Cerebellar nuclear complex (tissue), 1 donor: ENCODE results near the gene TEX54.
A peak's percentile ranks its signal among the peaks of the same experiment; 100 is the strongest.
"Not testable (repeated sequence)": the region's sequence is repeated elsewhere in the genome, so short reads cannot be mapped to it uniquely, and the experiment has no call there.

ENCODE experiments used
- DNase-seq, 2 experiments: peaks; one replicate each; lab custom pipeline; 2025; lab: John Stamatoyannopoulos, UW

TEX54 gene

DNA sequence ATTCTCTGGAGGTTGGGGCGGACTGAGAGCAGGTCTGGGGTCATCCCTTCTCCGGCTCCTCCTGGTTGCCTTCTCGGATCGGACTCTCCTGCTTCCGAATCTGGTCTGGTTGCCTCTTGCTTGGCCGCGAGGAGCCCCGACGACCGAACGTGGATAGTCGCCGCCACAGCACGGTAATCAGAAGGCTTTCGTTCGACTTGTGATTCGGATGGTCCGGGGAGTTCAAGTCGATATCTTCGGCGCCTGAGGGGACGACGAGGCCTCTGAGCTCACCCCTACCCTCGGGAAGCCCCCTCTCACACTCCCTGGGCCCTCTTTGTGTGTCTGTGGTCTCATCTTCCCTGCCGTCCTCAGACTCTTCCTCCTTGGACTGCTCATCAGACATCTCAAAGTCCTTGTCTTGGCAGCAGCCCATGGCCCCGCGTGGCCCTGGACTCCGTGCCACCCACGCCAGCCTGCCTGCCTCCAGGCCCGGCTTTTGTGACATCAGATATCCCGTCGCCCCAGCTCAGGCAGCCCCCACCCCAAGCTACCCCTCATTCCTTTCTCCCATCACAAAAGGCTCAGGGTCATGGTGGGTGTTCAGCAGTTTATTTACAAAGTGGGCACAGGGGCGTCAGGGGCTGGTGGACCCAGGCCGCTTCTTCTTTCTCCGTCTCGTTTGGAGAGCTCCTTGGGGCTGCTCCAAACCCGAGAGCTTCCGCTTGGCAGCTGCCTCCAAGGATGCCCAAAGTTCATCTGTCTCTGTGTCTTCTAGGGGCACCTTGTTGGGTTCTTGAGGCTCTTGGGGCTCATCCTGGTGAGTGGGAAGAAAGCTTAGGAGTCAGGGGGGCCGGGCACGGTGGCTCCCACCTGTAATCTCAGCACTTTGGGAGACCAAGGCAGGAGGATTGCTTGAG is at the start of gene TEX54:
Gene TEX54 (minus strand): TSS at position 506 of the 899 bp plus-strand sequence.
- no peak for DNase-seq

DNA sequence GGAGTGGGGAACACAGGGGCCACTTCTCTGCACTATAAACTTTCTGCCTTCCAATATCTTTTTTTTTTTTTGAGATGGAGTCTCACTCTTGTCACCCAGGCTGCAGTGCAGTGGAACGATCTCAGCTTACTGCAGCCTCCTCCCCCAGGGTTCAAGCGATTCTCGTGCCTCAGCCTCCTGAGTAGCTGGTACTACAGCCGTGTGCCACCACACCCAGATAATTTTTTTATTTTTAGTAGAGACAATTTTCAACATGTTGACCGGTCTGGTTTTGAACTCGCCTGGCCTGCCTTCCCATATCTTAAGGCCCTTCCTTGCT is 49.7 kb upstream of the TEX54 start:
- no peak for DNase-seq

DNA sequence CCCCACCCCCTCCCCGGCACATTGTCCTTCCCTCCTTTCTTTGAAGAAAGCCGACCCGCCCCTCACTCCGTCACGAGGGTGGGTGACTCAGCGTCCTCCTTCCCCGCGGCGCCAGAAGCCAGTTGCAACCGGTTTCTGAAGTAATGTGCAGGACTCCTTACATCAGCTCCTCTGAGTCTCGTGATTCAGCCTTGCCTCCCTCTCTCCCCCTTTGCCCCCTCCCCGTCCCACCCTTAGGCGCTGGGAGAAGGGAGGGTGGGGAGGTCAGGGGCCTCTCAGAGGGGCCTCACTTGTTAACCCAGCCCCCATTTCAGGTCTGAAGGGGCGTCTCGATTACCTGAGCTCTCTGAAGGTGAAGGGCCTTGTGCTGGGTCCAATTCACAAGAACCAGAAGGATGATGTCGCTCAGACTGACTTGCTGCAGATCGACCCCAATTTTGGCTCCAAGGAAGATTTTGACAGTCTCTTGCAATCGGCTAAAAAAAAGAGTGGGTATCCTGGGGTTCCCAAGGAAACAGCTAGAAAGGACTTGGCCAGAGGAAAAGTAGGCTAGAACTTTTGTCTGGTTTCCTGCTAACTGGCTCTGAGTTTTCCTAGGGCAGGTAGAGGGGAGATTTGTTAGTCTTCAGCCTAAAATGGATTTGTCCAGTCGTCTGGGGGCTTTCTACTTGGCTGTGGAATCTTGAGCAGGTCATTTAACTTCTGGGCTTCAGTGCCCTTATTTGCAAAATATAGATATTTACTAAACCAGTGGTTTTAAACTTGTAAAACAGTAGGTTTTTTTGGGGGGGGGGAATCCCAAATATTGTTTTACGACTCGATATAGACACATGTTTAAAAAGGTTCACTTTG is 49.2 kb upstream of the TEX54 start:
- DNase-seq = no peak

DNA sequence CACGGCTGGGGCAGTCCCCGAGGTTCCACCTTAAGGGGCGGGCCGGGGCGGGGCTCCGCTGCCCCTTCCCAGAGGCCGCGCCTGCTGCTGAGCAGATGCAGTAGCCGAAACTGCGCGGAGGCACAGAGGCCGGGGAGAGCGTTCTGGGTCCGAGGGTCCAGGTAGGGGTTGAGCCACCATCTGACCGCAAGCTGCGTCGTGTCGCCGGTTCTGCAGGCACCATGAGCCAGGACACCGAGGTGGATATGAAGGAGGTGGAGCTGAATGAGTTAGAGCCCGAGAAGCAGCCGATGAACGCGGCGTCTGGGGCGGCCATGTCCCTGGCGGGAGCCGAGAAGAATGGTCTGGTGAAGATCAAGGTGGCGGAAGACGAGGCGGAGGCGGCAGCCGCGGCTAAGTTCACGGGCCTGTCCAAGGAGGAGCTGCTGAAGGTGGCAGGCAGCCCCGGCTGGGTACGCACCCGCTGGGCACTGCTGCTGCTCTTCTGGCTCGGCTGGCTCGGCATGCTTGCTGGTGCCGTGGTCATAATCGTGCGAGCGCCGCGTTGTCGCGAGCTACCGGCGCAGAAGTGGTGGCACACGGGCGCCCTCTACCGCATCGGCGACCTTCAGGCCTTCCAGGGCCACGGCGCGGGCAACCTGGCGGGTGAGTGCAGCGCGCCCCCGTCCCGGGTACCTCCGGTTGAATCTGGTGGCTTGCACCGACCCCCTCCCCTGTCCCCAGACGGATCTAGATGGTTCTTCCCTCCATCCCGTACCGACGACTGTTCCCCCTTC is 48.4 kb upstream of the TEX54 start, which contains the start of gene SLC3A2:
Gene SLC3A2 (plus strand): TSS at position 94 of the 776 bp plus-strand sequence. CDS start 128 bp downstream, at position 222.
- DNase-seq = peak in 1 of 2 experiments; percentile 45

DNA sequence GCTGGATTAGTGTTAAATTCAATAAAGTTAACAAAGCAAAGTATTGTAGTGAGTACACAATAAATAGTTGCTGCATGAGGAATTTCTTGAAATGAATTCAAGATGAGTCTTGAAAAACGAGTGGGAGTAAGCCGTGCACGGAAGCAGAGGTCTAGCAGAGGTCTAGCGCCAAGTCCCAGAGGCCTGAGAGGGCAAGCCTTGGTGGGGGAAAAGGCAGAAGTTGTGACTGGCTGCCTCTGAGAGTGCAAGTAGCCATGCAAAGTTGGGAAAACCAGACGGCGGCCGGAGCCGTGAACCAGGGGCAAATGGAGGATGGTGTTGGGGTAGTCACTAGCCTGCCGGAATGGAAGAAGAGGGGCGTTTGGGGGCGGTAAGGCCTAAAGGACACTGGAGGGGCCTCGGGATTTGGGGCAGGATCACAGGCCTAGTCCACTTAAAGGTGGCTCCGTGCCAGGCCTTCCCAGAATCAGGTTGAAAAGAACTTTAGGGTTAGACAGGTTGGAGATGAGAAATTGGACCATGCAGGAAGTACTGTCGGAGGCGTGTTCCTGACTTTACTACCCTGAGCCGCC is 47.7 kb upstream of the TEX54 start:
- DNase-seq = peak in 1 of 2 experiments; percentile 19

DNA sequence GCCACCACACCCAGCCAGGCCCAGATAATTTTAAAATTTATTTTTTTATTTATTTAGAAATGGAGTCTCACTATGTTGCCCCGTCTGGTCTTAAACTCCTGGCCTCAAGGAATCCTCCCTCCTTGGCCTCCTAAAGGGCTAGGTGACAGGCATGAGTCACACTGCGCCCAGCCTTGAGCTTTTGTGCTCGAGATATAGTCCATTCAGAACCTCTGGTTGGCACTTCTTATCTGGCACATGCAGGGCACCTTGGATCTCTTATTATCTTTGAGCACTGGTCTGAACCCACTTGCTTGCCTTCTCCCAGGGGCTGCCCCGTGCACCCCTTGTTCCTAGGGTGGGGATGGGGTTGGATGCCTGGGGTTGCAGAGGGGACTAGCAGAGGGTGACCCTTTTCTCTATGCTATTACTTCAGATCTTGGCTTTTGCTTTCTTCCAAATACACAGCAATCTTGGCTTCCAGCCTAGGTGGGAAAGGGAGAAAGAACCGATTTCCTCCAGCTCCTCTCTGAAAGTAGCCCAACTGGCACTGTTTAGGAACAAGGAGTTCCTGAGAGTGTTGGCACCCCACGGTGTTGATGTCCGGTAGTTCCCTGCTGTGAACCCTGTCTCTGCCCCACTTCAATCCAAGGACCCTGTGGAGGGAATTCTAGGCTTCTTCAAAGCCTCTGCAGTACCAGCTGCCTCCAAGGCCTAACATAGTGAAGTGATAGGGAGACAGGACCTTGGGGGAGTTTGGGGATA is 46.8 kb upstream of the TEX54 start:
- no peak for DNase-seq

DNA sequence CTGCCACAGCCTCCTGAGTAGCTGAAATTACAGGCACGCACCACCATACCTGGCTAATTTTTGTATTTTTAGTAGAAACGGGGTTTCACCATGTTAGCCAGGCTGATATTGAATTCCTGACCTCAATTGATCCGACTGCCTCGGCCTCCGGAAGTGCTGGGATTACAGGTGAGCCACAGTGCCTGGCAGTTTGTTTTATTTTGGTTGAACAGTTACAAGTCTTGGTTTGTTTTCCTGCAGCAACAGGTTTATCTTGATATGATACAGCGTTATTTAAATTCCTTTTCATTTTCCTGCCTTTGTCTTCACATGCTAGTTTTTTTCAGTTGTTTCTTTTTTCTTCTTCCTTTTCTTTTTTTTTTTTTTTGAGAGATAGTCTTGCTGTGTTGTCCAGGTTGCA is 44.1 kb upstream of the TEX54 start:
- no peak for DNase-seq

DNA sequence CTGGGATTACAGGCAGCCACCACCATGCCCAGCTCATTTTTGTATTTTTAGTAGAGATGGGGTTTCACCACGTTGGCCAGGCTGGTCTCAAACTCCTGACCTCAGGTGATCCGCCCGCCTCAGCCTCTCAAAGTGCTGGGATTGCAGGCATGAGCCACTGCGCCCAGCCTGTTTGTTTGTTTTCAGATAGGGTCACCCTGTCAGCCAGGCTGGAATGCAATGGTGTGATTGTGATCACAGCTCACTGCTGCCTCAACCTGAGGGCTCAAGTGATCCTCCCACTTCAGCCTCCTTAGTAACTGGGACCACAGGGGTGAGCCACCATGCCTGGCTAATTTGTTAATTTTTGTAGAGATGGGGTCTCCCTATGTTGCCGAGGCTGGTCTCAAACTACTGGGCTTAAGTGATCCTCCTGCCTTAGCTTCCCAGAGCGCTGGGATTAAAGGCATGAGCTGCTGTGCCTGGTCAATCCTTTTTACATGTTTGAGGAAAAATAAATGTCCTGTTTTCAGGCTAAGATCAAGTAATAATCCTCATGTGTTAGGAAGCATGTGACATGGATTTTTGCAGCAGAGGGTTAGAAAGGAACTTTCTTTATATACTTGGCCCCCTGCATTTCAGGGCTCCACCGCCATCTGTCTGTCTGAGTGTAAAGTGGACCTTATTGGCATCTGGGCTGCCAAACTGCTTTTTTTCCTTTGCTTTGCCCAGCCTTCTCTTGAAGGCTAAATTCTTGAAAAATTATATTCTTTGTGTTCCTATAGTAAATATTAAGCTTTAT is 43.2 kb upstream of the TEX54 start:
- no peak for DNase-seq

DNA sequence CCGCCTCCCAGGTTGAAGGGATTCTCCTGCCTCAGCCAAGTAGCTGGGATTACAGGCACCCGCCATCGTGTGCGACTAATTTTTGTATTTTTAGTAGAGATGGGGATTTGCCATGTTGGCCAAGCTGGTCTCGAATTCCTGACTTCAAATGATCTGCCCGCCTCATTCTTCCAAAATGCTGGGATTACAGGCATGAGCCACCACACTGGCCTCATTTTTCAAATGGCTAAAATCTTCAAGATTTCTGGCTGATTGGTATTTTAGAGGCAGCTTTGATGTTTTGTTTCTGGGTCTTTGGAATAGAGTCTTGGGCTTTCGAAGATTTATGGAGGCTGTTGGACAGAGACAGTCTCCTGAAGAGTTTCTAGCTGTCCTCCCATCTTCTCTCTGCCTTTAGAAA is 42.2 kb upstream of the TEX54 start:
- DNase-seq = no peak

DNA sequence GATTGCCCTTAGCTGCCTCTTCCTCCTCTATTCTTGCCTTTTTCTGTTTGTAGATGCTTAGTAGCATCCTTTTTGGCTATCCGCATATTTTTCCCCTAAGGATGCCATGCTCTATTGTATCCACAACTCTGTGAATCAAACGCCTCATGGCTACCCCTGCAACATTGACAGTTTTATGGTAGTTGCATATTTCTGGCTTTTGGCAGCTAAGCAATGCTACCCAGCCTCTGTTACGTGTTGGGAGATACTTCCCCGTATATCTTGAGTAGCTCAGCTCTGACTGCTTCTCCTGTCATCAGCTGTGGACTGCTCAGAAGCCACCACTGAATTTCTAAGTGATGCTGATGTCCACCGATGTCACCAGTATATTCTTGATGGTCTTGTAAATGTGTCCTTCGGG is 33.0 kb upstream of the TEX54 start:
- no peak for DNase-seq

DNA sequence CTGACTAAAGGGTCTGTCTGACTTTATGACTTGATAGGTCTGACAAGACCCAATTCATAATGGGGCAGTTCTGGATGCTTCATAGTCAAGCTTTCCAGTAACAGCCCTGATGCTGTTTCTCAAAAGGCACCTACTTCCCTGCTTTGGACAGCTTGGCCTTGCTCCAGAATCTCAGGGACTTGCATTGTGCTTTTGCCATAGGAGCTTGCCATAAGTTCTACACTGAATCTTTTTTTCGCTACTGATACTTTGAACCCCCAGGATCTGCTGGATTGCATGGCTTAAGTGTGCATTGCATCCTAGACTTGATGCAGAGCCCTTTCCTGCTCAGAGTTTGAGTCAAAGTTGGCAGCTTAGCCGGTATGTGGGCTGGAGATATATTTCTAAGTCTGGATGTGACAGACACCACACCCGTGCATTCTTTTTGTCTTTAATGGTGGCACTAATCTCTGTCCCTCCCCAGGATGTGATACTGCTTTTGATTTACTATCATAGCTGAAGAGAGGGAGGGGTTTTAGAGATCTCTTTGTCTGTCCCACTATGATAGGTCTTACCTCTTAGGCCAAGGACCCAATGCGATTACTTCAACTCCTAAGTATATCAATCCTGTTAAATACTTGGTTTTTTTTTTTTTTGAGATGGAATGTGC is 31.2 kb upstream of the TEX54 start:
- DNase-seq = no peak

DNA sequence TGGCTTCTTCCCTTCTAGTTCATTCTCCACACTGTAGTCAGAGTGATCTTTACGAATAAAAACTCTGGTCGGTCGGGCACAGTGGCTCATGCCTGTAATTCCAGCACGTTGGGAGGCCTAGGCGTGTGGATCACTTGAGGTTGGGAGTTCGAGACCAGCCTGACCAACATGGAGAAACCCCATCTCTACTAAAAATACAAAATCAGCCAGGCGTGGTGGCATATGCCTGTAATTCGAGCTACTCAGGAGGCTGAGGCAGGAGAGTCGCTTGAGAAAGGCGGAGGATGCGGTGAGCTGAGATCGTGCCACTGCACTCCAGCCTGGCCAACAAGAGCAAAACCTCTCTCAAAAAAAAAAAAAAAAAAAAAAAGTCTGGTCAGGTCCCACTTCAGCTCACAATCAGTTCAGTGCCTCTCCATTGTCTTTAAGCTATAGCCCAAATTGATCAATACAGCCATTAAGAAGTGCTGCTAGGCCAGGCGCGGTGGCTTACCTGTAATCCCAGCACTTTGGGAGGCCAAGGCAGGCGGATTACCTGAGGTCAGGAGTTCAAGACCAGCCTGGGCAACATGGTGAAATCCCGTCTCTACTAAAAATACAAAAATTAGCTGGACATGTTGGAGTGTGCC is 29.0 kb upstream of the TEX54 start:
- DNase-seq = not testable (repeated sequence)

DNA sequence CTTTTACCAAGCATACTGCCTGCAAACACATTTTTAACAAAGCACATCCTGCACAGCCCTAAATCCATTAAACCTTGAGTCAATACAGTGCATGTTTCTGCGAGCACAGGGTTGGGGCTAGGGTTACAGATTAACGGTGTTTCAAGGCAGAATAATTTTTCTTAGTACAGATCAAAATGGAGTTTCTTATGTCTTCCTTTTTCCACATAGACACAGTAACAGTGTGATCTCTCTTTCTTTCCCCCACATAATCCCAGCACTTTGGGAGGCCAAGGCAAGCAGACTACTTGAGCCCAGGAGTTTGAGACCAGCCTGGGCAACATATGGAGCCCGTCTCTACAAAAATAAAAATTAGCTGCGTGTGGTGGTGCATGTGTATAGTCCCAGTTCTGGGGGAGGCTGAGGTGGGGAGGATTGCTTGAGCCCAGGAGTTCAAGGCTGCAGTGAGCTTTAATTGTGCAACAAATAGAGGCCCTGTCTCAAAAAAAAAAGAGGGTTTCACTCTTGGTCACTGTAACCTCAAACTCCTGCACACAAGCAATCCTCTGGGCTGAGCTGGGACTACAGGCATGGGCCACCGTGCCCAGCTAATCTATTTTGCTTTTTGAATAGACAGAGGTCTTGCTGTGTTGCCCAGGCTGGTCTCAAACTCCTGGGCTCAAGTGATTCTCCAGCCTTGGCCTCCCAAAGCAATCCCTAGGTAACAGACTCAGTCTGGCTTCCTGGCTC is 28.4 kb upstream of the TEX54 start:
- DNase-seq = no peak

DNA sequence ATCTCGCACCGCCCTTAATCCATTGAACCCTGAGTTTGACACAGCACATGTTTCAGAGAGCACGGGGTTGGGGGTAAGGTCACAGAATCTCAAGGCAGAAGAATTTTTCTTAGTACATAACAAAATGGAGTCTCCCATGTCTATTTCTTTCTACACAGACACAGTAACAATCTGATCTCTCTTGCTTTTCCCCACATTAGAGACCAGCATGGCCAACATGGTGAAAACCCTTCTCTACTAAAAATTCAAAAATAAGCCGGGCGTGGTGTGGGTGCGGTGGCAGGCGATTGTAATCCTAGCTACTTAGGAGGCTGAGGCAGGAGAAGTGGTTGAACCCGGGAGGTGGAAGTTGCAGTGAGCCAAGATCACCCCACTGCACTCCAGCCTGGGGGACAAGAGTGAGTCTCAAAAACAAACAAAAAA is 26.7 kb upstream of the TEX54 start:
- DNase-seq = not testable (repeated sequence)

DNA sequence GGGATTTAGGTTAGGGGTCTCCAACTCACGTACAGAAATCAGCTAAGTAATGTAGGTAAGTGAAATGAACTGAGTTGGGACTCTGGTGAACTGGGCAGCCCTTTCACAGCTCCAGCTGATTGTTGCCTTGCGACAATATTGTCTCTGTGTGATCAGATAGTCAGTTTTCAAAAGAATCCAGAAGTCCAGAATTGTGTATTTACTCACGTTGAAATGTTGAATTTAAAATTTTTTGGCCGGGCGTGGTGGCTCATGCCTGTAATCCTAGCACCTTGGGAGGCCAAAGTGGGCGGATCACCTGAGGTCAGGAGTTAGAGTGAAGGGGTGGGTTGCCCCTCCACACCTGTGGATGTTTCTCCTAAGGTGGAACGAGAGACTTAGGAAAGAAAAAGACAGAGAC is 25.6 kb upstream of the TEX54 start:
- DNase-seq = no peak

DNA sequence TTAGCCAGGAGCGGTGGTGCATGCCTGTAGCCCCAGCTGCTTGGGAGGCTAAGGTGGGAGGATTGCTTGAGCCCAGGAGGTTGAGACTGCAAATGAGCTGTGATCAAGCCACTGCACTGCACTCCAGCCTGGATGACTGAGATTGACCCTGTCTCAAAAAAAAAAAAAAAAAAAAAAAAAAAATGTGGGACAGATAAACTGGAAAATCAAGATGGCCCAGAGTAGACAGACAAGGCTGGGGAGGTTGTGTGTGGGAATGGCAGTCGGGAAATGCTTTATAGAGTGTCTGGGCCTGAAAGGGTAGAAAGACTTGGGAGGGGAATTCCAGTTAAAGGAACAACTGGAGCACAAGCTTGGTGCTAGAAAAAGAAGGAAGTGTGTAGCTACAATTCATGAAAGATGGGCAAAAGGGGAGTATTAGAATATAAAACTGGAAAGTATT is 24.9 kb upstream of the TEX54 start:
- no peak for DNase-seq

DNA sequence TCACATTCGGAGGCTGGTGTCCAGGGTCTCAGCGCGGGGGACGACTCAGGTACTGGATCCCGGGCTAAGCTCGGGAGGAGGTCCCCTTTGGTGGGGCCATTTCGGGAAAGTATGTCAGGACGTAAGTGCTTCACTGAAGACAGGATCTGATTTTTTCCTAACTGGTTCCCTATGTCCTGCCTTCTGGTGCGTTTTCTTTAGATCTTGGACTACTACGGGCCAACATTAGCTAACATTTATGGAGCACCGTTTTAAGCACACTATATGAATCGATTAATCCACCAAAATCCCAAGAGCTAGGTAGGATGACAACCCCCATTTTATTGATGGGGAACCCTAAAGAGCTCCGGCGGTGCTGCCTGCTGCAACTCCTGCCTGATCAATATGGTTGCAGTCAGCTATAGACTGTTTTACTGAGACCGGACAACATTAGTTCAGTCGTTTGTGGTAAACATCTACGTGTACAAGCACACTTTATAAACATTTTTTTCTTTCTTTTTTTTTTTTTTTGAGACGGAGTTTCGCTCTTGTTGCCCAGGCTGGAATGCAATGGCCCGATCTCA is 23.8 kb upstream of the TEX54 start:
- DNase-seq = no peak
